LHCN-M2 (cell line): ENCODE measurements around the gene SNX10. TPM values are rescaled to one million over a fixed set of nuclear protein-coding genes. Genes with fewer than 3 reads are reported as not detected.
A peak's percentile ranks its signal among the peaks of the same experiment; 100 is the strongest.
"Not testable (repeated sequence)": the region's sequence is repeated elsewhere in the genome, so short reads cannot be mapped to it uniquely, and the experiment has no call there.

Experiments
- DNase-seq: peaks from one replicate; pipeline ENCODE4 v3.0.0-alpha.2; 2012; ENCODE audit warnings: low read depth
- polyA plus RNA-seq: library from polyadenylated mRNA; unstranded; fragments of >200 nt; gene quantifications from one replicate; pipeline ENCODE4 v1.2.1, GENCODE V29; 2012; ENCODE audit warnings: missing spikeins
- total RNA-seq: library from RNA; depleted of rRNA; stranded (reverse); fragments of >200 nt; gene quantifications from 2 replicates; pipeline ENCODE4 v1.2.3, GENCODE V29; 2014; rRNA removed

Gene SNX10
- not detected in 2 replicates for total RNA-seq
- not detected for polyA plus RNA-seq

DNA sequence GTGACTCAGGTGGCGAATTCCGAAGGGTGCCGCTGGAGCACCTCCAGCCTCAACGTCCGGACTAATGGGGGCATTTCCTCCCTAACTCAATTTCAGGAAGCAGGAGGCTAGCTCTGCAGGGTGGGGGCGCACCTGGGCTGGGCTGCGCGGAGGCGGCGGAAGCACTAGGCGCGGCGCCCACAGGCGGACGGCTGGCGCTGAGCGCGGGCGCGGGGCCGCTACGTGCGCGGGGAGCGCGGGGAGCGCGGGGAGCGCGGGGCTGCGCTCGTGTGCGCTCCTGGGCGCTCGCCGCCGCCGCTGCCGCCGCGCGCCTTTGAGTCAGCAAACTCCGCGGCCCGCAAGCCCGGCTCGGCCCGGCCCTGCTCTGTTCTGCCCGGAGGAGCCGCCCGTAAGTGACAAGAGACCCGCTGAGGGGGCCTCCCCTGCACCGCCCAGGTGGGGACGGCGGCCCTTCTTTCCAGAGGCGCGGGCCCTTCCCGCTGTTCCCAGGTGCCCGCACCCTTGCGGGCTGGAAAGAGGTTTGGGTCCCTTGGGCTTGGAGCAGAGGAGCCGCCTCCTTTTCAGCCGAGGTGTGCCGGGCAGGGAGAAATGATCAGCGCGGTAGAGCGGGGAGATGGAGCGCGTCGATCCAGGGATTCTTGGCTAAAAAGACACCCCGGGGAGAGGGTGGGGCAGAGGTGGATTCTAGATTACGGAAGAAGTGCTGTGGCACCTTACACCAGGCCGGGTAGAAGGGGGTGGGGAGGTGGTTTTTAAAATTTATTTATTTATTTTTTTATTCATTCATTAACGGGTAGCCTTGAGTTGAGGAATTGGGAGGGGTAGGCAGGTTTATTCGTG is at the start of gene SNX10:
TSS of gene SNX10 (plus strand) at position 164 of the 840 bp plus-strand sequence. CDS start 54,581 bp downstream, outside the sequence.
- DNase-seq: no peak

DNA sequence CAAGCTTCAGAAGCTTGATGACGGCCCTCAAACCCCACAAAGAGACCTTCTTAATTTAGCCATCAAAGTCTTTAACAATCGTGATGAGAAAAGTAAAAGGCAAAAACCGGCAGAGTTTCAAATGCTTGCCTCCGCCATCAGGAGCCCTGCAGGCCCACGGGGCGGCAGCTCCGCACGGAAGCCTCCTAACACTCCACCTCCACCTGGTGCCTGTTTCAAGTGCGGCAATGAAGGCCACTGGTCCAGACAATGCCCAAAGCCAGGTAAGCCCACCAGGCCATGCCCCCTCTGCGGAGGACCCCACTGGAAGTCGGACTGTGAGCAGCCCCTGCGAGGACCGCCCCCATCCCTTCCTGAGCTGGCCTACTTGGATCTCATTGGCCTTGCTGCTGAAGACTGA is 46.5 kb upstream of the SNX10 start:
- DNase-seq: no peak

DNA sequence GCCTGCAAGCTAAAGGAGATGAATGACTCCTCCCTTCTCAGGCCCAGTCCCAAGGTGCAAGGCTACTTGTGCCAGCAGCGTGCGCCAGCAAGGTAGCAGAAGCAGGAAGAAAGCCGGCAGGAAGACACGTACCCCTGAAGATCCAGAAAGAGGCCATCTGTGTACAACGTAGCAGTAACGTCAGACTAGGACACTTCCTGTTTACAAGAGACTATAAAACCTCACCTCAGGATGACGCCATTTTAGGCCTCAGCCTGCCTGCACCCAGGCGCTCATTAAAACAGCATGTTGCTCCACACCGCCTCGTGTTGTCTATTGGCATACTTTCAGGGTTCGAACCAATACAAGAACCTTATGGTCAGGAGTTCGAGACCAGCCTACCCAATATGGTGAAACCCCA is 41.4 kb upstream of the SNX10 start:
- DNase-seq: no peak

DNA sequence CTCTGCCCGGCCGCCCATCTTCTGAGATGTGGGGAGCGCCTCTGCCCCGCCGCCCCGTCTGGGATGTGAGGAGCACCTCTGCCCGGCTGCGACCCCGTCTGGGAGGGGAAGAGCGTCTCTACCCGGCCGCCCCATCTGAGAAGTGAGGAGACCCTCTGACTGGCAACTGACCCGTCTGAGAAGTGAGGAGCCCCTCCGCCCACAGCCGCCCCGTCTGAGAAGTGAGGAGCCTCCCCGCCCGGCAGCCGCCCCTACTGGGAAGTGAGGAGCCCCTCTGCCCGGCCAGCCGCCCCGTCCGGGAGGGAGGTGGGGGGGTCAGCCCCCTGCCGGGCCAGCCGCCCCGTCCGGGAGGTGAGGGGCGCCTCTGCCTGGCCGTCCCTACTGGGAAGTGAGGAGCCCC is 29.8 kb upstream of the SNX10 start:
- DNase-seq: not testable (repeated sequence)

GRCh38 chr7:26265065-26265464 is 26.6 kb upstream of the SNX10 start:
- DNase-seq: no peak

DNA sequence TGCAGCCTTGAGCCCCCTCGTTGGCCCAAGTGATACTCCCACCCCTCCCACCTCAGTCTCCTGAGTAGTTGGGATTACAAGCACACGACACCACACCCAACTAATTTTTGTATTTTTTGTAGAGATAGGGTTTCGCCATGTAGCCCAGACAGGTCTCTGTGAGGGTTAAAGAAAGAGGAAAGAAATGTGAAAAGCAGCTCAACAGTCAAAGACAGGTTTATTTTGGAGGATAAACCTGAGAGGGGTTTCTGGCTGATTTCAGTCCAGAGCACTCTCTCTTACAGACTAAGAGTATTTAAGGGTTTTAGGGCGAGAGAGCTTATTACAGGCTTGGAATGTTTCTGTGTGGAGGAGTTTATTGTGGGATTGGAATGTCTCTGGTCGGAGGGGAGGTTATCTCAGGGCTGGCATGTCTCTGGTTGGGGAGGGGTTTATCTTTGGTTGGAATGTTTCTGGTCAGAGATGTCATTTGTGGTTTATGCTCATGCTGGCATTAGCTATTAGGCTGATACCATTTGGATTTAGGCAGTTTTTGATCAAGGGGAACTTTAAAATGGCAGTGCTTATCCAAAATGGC is 26.1 kb upstream of the SNX10 start:
- no peak for DNase-seq

GRCh38 chr7:26267601-26268166 is 24.0 kb upstream of the SNX10 start:
- no peak for DNase-seq

GRCh38 chr7:26275213-26275612 is 16.4 kb upstream of the SNX10 start:
- no peak for DNase-seq

DNA sequence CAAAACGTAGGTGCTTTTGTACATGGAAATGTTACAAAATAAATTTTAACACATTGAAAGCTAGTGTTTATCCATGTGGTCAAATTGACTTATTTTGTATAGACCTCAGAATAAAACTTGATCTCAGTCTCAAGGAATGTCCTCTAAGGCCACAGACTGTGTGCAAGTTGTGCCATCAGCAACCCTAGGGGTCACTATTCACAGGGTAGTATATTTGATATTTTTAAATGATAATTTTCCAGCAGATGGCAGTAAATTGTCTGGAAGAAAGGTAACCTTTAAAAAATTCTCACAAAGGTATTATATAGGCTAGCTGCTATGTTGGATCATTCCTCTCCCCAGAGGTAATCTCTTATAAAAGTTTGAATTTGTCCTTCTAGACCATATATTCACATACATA is 12.9 kb upstream of the SNX10 start:
- DNase-seq: peak; percentile 47

DNA sequence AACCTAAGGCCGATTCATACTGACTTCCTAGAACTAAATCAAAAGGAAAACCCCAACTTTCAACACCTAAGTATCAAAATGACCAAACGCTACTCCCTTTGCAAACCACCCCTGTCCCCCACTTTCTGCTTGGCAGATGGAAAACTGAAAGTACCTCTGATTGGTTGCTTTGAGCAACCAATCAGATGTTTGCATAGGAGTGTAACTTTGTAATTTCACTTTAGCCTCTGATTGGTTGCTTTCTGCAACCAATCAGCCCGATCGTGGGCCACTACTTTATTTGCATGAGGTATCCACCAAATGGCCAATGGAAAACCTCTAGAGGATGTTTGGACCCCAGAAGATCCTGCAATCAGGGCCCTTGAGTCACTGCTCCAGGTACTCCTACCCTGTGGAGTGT is 12.3 kb upstream of the SNX10 start:
- peak; percentile 49 for DNase-seq

DNA sequence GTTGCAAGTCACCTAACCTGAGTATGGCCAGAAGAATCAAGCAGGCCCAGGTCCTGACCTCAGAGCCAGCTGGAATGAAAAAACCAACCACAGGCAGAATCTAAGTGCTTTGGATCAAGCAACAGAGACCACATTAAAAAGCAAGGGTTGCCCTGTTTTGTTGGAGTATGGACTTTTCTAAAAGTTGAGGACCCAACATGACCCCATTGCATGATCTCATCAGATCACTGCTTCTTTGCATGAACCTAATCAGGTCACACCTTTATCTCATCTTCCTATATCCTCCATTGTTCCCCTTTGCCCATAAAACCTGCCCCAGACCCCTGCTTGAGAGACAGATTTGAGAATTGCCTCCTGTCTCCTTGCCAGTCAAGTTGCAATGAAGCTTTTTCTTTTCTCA is 11.6 kb upstream of the SNX10 start:
- DNase-seq: no peak

- no peak for DNase-seq
Measured at GRCh38 chr7:26280723-26281122, 10.9 kb upstream of the SNX10 start.

DNA sequence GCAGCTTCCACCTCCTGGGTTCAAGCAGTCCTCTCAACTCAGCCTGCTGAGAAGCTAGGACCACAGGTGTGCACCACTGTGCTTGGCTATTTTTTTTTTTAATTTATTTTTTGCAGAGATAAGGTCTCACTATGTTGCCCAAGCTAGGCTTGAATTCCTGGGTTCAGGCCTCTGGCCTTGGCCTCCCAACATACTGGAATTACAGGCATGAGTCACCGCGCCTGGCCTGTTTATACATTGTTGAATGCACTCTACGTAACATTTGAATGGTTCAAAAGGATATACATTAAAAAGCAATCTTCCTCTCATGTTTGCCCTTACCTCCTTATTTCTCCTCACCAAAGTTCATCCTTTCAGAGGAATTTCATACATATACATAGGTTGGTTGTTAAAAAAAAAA is 7.2 kb upstream of the SNX10 start:
- no peak for DNase-seq

DNA sequence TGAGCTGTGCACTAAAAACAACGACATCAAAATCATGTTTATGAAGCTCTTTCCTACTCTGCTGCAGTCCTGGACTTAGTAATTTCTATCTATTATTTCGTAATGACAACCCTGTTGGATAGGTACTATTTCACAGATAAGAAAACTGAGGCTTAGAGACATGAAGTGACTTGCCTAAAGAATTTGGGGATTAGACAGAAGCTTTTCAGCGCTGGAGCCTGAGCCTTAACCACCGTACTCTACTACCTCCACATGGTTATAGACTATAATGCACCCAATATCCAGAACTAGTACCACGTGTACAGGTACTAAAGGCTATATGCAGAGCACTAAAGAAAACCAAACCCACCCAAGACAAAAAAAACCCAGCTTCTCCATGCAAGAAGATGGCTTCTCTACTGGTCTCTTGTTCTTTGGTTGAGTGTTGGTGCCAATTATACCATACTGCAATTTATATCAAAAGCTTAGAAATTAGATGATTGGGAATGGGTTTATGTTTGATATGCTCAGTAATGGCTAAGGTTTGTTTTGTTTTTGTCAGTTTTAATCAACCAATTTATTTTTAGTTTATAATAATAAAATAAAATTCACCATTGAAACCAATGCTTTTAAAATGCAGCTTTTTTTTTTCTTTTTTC is 6.5 kb upstream of the SNX10 start:
- peak; percentile 6 for DNase-seq

DNA sequence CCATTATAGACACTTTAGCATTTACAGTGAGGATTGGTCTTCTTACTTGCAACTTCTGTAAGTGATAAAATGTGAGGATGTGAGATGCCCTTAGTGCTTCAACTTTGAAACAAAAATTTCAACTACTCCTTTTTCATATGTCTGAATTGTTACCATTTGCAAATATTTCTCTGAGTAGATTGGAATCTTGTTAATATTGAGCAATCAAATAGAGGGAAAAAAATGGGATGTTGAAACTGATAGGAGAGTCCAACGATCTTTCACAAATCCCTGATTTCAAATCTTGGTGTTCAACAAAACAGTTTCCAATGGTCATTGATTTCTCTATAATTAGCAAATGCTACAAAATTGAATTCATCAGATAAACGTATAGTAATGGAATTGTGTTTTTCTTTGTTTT is 5.5 kb upstream of the SNX10 start:
- no peak for DNase-seq

- not testable (repeated sequence) for DNase-seq
Measured at GRCh38 chr7:26288126-26288525, 3.5 kb upstream of the SNX10 start.

GRCh38 chr7:26291251-26291650 is 411 bp upstream of the SNX10 start:
- no peak for DNase-seq

DNA sequence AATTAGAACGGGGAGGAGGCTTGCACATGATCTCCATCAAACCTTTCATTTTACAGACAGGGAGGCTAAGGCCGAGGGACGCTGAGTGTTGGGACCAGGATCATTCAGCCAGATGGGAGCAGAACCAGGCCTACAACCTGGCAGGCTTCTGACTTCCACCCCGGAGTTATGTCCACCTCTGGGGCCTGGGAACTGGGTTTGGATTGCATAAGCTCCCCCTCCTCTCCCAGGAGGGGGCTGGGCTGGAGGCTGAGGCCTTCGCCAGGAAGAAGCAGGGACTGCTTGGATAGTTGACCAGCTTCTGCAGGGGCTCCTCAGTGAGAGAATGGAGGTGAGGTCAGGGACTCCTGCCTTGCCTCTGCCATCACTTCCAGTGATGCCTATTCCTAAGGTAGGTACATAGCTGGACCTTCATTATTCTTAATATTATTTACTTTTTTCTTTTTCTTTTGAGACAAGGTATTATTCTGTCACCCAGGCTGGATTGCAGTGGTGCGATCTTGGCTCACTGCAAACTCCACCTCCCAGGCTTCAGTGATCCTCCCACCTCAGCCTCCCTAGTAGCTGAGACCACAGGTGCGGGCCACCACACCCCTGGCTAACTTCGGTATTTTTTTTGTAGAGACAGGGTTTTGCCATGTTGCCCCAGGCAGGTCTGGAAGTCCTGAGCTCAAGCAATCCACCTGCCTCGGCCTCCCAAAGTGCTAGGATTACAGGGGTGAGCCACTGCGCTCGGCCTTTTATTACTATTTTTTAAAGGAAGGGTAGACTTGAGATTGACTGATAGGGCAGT is 1.3 kb downstream of the SNX10 start:
- DNase-seq: no peak

GRCh38 chr7:26293569-26294308 is 2.1 kb downstream of the SNX10 start:
- no peak for DNase-seq

DNA sequence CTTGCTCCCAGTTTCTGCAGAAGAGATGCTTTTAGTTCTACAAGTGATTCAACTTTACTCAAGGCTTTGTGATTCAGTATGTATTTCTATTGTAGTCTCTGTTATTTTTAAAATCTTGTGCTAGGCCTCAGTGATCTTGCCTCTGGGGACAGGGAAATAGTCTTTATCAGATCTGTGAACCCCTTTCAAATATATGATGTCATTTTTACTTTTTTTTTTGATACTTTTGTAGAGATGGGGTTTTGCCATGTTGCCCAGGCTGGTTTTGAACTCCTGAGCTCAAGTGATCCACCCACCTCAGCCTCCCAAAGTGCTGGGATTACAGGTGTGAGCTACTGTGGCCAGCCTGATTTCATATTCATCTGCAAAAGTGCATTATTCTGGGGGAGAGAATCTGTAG is 3.4 kb downstream of the SNX10 start:
- DNase-seq: no peak

- DNase-seq: no peak
Measured at GRCh38 chr7:26295586-26295985, 3.9 kb downstream of the SNX10 start.
